ENCODE data around the gene IL1B.

DNA sequence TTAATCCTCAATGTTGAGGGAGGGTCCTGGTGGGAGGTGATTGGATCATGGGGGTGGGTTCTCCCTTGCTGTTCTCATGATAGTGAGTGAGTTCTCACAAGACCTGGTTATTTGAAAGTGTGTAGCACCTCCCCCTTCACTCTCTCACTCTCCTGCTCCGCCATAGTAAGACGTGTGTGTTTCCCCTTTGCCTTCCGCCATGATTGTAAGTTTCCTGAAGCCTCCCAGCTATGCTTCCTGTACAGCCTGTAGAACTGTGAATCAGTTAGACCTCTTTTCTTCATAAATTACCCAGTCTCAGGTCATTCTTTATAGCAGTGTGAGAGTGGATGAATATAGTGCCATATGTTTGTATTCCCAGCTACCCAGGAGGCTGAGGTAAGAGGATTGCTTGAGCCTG is 9.6 kb downstream of the IL1B start:
- TF ChIP-seq, protein P1, sequence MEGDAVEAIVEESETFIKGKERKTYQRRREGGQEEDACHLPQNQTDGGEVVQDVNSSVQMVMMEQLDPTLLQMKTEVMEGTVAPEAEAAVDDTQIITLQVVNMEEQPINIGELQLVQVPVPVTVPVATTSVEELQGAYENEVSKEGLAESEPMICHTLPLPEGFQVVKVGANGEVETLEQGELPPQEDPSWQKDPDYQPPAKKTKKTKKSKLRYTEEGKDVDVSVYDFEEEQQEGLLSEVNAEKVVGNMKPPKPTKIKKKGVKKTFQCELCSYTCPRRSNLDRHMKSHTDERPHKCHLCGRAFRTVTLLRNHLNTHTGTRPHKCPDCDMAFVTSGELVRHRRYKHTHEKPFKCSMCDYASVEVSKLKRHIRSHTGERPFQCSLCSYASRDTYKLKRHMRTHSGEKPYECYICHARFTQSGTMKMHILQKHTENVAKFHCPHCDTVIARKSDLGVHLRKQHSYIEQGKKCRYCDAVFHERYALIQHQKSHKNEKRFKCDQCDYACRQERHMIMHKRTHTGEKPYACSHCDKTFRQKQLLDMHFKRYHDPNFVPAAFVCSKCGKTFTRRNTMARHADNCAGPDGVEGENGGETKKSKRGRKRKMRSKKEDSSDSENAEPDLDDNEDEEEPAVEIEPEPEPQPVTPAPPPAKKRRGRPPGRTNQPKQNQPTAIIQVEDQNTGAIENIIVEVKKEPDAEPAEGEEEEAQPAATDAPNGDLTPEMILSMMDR (conservative IDR thresholded peaks at IDR 0.05), result no peak
- no peak for TF ChIP-seq ZFX (IDR thresholded peaks at IDR 0.05)

Data from C4-2B (cell line).